NCI-H226 (cell line): ENCODE measurements around the gene SNN.

Source experiments
- DNase-seq: peaks from one replicate; pipeline ENCODE4 v3.0.0-alpha.2; 2015

Gene SNN

GRCh38 chr16:11668623-11669379 is 546 bp downstream of the SNN start:
- no peak for DNase-seq

- no peak for DNase-seq
These were observed 1.3 kb downstream of the SNN start for GRCh38 chr16:11669380-11670146.

DNA sequence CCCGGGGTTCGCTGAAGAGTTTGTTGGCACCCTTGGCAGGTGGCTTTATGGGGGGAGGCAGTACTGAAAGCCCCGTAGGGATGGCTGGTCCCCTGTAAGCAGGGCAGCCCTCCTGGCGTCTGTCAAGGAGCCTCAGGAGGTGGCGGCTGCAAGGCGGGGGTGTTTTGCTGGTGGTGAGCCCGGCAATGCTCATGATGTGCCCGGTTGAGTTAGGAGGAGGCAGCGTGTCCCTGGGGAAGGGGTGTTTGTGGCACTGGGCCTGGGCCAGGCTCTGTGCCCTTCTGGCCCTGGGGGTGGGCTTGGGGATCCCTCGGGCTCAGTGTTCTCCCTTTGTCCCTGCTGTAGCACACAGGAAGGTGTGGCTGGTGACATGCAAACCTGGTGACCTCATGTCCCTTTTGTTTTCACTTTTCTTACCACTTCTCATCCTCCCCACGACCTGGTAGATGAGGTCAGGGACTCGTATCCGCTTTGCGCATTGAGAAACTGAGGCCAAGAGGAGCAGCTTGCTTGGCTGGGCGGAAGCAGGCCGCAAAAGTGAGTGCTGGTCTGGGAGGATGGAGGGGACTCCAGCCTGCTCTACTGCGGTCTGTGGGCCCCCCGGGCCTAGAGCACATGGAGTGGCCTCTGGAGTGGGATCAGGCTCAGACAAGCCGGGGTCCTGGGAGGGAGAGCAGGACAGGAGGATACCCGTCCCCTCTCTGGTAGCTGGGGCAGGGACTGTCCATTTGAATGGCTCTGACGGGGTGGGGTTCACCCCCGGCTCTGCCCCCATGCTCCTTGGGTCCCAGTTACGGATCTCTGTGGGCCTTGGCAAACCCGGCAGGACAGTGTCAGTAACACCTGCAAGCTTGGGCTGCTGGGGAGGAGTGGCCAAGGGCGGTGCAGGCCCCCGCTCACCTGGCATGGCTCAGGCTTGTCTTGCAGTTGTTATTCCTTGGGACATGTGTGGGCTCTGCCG is 2.2 kb downstream of the SNN start:
- DNase-seq, result no peak

GRCh38 chr16:11671271-11671670 is 3.0 kb downstream of the SNN start:
- no peak for DNase-seq

DNA sequence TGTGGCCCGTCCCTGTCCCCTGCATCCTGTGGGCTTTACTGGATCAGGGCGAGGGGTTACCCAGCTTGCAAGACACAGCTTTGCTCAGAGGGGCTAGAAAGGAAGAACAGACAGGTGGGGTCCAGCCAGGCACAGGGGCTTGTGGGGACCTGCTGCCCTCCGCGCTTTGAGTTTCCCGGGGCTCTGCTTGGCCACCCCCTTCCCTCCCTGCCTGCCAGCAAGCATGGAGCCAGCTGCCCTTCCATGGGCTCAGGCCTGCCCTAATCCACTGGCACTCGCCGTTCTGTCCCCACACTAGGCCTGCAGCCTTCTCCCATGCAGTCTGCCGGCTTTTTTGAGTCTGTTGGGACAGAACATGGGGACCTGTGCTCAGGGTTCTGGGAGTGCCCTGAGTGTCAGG is 3.4 kb downstream of the SNN start:
- no peak for DNase-seq

- DNase-seq, result no peak
These were observed 4.2 kb downstream of the SNN start for GRCh38 chr16:11672206-11673090.

DNA sequence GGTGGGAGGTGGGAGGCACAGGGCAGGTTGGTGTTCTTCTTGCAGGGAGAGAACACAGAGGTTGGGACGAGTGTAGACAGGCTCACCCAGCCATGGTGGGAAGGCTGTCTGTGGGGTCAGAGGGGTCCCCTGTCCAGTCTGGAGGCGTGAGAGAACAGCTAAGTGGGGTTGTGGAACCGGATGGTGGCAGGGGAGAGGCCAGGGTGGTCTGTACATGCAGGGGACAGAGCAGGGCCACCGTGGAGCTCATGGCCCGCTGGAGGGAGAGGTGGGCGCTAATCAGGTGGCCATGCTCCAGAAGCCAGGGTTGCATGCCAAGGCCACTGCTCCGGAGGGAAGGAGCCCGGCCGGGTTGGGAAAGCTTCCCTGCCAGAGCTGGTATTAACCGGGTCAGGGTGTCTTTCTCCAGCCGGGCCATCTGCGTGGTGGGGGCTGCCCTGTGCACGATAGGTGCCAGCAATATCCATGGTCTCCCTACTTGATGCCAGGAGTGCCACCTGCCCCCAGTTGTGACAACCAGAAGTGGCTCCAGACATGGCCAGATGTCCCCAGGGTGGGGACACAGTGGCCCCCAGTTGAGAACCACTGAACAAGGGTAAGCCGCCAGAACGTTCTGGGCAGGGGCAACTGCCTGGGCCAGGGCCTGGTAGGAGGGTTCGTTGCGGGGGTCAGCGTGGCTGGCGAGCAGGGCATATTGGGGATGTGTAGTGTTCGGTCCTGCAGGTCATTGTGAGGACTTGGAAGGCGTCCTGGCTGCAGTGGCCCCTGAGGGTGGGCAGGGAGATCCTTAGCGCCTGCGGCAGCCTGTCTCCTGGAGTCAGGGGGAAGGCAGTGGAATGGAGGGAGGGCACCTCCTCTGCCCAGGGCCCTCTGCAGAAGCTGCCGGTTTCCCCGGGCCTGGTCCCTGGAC is 5.1 kb downstream of the SNN start:
- no peak for DNase-seq

DNA sequence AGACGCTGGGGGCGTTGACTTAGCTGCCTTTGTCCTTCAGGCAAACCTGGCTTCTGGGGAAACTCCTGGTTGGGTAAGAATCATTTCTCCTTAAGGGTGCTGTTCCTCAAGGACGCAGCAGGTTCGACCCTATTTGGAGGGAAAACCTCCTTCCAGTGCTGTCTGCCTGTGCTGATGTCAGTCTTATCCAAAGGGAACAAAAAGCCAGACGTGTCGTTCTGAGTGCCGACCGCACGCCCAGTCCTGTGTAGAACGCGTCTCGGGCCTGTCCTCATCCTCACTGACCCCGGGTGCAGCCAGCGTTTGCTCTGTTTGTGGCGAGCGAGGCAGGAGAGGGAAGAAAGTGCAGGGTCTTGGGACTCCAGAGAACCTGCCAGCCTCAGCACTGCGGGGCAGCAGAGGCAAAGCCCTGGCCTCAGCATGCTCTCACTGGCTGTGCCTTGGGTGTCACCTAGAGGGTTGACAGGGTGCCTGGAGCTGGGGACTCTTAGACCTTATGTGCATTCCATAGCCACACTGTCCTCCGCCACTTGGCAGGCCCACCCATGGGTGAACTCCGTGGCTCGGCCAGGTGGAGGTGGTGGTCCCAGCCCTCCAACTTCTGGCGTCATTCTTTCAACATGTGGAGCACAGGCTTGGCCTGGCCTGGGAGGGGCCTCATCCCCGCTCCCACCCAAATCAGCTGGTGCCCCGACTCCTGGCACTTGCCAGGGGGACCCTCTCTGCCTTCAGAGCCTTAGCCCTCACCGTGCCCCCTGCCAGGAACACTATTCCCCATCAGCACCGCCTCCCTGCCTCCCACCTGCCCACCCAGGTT is 6.0 kb downstream of the SNN start:
- DNase-seq, result no peak

GRCh38 chr16:11674818-11675560 is 6.7 kb downstream of the SNN start:
- no peak for DNase-seq

DNA sequence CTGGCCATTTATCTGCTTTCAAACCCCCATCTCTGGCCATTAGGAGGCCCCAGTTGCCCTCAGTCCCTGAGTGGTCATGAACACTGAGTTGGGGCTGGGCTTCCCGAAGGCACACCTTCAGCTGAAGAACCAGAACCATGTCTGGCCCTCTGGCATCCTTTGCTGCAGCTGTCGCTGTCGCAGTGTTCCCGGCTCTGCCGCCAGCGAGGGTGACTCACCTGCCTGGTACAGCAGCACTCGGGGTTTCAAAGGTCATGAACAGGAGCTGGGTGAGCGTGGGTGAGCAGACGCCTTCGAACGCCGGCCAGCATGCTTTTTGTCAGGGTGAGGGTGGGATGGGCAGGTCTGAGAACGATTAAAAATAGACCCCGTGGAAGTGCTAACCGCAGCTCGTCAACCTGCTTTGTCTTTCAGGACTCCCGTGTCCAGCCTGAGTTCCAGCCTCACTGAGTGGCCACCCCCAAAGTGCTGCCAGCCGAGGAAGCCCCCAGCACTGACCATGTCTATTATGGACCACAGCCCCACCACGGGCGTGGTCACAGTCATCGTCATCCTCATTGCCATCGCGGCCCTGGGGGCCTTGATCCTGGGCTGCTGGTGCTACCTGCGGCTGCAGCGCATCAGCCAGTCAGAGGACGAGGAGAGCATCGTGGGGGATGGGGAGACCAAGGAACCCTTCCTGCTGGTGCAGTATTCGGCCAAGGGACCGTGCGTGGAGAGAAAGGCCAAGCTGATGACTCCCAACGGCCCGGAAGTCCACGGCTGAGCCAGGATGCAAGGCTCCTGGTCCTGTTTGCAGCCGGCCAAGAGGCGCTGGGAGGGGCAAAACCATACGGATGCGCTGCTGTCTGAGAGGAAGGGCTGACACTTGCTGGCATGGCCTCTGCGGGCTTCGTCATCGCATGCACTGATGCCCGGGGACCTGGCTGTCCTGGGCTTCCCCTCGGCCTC is 7.6 kb downstream of the SNN start:
- DNase-seq, result peak; percentile 39

- no peak for DNase-seq
These were observed 8.5 kb downstream of the SNN start for GRCh38 chr16:11676799-11677198.

GRCh38 chr16:11677451-11677951 is 9.2 kb downstream of the SNN start:
- peak; percentile 27 for DNase-seq

DNA sequence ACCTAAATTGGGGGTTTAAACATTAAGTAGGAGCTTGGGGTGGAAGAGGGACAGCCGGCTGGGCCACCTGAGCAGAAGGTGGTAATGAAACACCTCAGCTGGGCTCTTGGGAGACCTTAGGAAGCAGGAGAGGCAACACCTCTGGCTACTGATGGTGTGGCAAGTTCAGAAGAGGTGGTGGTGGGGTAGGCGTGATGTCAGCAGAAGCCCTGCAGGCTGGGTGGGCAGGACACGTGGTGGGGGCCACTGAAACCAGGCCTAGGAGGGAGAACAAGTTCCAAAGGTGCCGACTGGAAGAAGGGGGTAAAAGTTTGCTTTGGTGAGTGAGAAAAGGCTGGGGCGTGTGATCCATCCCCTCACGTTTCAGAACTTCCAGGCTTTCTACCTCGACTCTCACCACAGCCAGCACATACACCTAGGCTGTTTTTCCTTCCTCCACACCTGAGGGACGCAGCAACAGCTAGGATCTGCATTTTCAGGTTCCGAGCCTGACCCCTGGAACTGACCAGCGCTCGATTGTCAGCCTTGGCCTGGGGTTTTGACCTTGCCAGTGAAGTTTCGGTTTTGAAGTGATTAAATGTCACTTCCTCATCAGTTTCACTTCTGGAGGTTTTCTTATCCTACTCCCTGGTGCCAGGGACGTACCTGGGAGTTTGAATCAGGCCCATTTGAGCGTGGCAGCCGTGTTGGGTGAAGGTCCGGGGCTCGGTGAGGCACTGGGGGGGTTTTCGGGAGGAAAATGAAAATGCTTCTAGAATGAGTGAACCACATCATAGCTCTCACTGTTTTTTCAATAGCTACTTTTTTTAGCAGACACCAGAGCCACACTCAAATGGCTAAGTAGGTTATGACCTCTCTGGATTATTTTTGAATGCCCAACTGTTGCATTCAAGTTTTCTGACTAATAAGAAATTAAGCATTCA is 10.0 kb downstream of the SNN start:
- DNase-seq, result no peak

- no peak for DNase-seq
These were observed 11.0 kb downstream of the SNN start for GRCh38 chr16:11679250-11679649.

- DNase-seq, result no peak
These were observed 12.0 kb downstream of the SNN start for GRCh38 chr16:11679941-11680911.

- DNase-seq, result no peak
These were observed 13.3 kb downstream of the SNN start for GRCh38 chr16:11681556-11681955.
